Activated T-cell treated with anti-CD3 and anti-CD28 coated beads, Interleukin-2, amount 50 U/mL, for 24 hours (primary cell): ENCODE measurements around the gene ABCF2.

Experiments
- DNase-seq: peaks from one replicate; pipeline ENCODE4 v3.0.0-alpha.2; 2020
- H3K27ac Mint-ChIP-seq: 2 replicates; pipeline ENCODE4 v1.8.0; 2020; ENCODE audit warnings: mild to moderate bottlenecking, mixed read lengths
- H3K27me3 Mint-ChIP-seq: 2 replicates; pipeline ENCODE4 v1.8.0; 2020; ENCODE audit warnings: mixed read lengths
- H3K36me3 Mint-ChIP-seq: 2 replicates; pipeline ENCODE4 v1.8.0; 2020; ENCODE audit warnings: low read depth, mixed read lengths
- H3K4me1 Mint-ChIP-seq: 2 replicates; pipeline ENCODE4 v1.8.0; 2020; ENCODE audit warnings: low read depth, mixed read lengths
- H3K4me3 Mint-ChIP-seq: 2 replicates; pipeline ENCODE4 v1.8.0; 2020; ENCODE audit warnings: mild to moderate bottlenecking, moderate library complexity, mixed read lengths
- H3K9me3 Mint-ChIP-seq: 2 replicates; pipeline ENCODE4 v1.8.0; 2020; ENCODE audit warnings: mixed read lengths

Gene ABCF2

GRCh38 chr7:151248346-151249033, 21.5 kb upstream of the ABCF2 start, which contains the start of gene SMARCD3:
Gene SMARCD3 (minus strand): TSS chr7:151248694. CDS start chr7:151248562, 132 bp downstream.
- Mint-ChIP-seq H3K4me1 (peaks cover 43% of the 10 kb centered on the region), H3K27ac (peak within 1 kb of the TSS; percentile 46), H3K36me3 (no peaks in the 10 kb centered on the region), H3K27me3 (peaks cover 66% of the 10 kb centered on the region), H3K4me3 (peak within 1 kb of the TSS; percentile 63), H3K9me3 (no peaks in the 10 kb centered on the region)
- peak; percentile 69 for DNase-seq

GRCh38 chr7:151247611-151248345, 20.8 kb upstream of the ABCF2 start:
- Mint-ChIP-seq H3K9me3 (no peaks in the 10 kb centered on the region), H3K4me3 (peak overlapping the region; percentile 63), H3K4me1 (peaks cover 50% of the 10 kb centered on the region), H3K27me3 (peaks cover 59% of the 10 kb centered on the region), H3K27ac (no peak overlapping the region), H3K36me3 (no peaks in the 10 kb centered on the region)
- peak; percentile 45 for DNase-seq

- Mint-ChIP-seq H3K9me3 (no peaks in the 10 kb centered on the region), H3K4me3 (no peak overlapping the region), H3K27ac (no peak overlapping the region), H3K4me1 (peaks cover 49% of the 10 kb centered on the region), H3K27me3 (peaks cover 51% of the 10 kb centered on the region), H3K36me3 (no peaks in the 10 kb centered on the region)
- no peak for DNase-seq
Measured at GRCh38 chr7:151246851-151247580, 20.0 kb upstream of the ABCF2 start.

GRCh38 chr7:151246102-151246850, 19.3 kb upstream of the ABCF2 start:
- no peaks in the 10 kb centered on the region for H3K9me3 Mint-ChIP-seq
- no peak for DNase-seq
- peaks cover 49% of the 10 kb centered on the region for H3K27me3 Mint-ChIP-seq
- H3K27ac Mint-ChIP-seq = no peak overlapping the region
- H3K4me1 Mint-ChIP-seq = peaks cover 48% of the 10 kb centered on the region
- peak overlapping the region; percentile 36 for H3K4me3 Mint-ChIP-seq
- H3K36me3 Mint-ChIP-seq = no peaks in the 10 kb centered on the region

- Mint-ChIP-seq H3K36me3 (peaks cover 7% of the 10 kb centered on the region), H3K27ac (no peak overlapping the region), H3K4me3 (peak overlapping the region; percentile 36), H3K27me3 (peaks cover 42% of the 10 kb centered on the region), H3K9me3 (no peaks in the 10 kb centered on the region), H3K4me1 (peaks cover 43% of the 10 kb centered on the region)
- DNase-seq = peak; percentile 77
Measured at GRCh38 chr7:151245360-151246101, 18.5 kb upstream of the ABCF2 start.

- peak overlapping the region; percentile 41 for H3K4me3 Mint-ChIP-seq
- H3K36me3 Mint-ChIP-seq = peaks cover 13% of the 10 kb centered on the region
- H3K4me1 Mint-ChIP-seq = peaks cover 43% of the 10 kb centered on the region
- H3K9me3 Mint-ChIP-seq = no peaks in the 10 kb centered on the region
- DNase-seq = no peak
- peaks cover 35% of the 10 kb centered on the region for H3K27me3 Mint-ChIP-seq
- no peak overlapping the region for H3K27ac Mint-ChIP-seq
Measured at GRCh38 chr7:151244841-151245346, 17.9 kb upstream of the ABCF2 start.

- Mint-ChIP-seq H3K4me3 (peak overlapping the region; percentile 62), H3K27me3 (peaks cover 30% of the 10 kb centered on the region), H3K27ac (no peak overlapping the region), H3K36me3 (peaks cover 17% of the 10 kb centered on the region), H3K4me1 (peaks cover 40% of the 10 kb centered on the region), H3K9me3 (no peaks in the 10 kb centered on the region)
- peak; percentile 73 for DNase-seq
Measured at GRCh38 chr7:151244196-151244840, 17.3 kb upstream of the ABCF2 start.

GRCh38 chr7:151243408-151244195, 16.6 kb upstream of the ABCF2 start:
- Mint-ChIP-seq H3K4me3 (peak overlapping the region; percentile 62), H3K4me1 (peaks cover 37% of the 10 kb centered on the region), H3K27me3 (peaks cover 27% of the 10 kb centered on the region), H3K27ac (peak overlapping the region; percentile 59), H3K9me3 (no peaks in the 10 kb centered on the region), H3K36me3 (peaks cover 23% of the 10 kb centered on the region)
- peak; percentile 58 for DNase-seq

GRCh38 chr7:151243045-151243349, 16.0 kb upstream of the ABCF2 start:
- H3K4me1 Mint-ChIP-seq = peaks cover 34% of the 10 kb centered on the region
- H3K27ac Mint-ChIP-seq = peak overlapping the region; percentile 59
- H3K27me3 Mint-ChIP-seq = peaks cover 23% of the 10 kb centered on the region
- no peaks in the 10 kb centered on the region for H3K9me3 Mint-ChIP-seq
- peak overlapping the region; percentile 62 for H3K4me3 Mint-ChIP-seq
- peaks cover 26% of the 10 kb centered on the region for H3K36me3 Mint-ChIP-seq
- DNase-seq = no peak

GRCh38 chr7:151242159-151243044, 15.4 kb upstream of the ABCF2 start:
- Mint-ChIP-seq H3K36me3 (peaks cover 32% of the 10 kb centered on the region), H3K27me3 (peaks cover 17% of the 10 kb centered on the region), H3K9me3 (no peaks in the 10 kb centered on the region), H3K4me3 (no peak overlapping the region), H3K4me1 (peaks cover 30% of the 10 kb centered on the region), H3K27ac (peak overlapping the region; percentile 59)
- DNase-seq = no peak

- peaks cover 30% of the 10 kb centered on the region for H3K4me1 Mint-ChIP-seq
- no peaks in the 10 kb centered on the region for H3K9me3 Mint-ChIP-seq
- H3K4me3 Mint-ChIP-seq = no peak overlapping the region
- peaks cover 39% of the 10 kb centered on the region for H3K36me3 Mint-ChIP-seq
- H3K27me3 Mint-ChIP-seq = peaks cover 10% of the 10 kb centered on the region
- peak overlapping the region; percentile 41 for H3K27ac Mint-ChIP-seq
- no peak for DNase-seq
Measured at GRCh38 chr7:151241755-151242096, 14.7 kb upstream of the ABCF2 start.
